ENCODE results near the gene ILDR1.

Gene ILDR1

GRCh38 chr3:122031123-122031468, 9.0 kb upstream of the ILDR1 start:
- H3K36me3 Mint-ChIP-seq (ENCODE audit: low read depth) = peaks cover 10% of the 10 kb centered on the region
- peaks cover 20% of the 10 kb centered on the region for H3K4me1 Mint-ChIP-seq (ENCODE audit: low read depth)
- no peak overlapping the region for H3K27ac Mint-ChIP-seq
- H3K4me3 Mint-ChIP-seq = no peak overlapping the region
- H3K27me3 Mint-ChIP-seq = peaks cover 15% of the 10 kb centered on the region
- H3K9me3 Mint-ChIP-seq = peaks cover 14% of the 10 kb centered on the region

GRCh38 chr3:122030381-122031122, 8.5 kb upstream of the ILDR1 start:
- Mint-ChIP-seq H3K4me1 (ENCODE audit: low read depth) (peaks cover 20% of the 10 kb centered on the region), H3K27ac (peak overlapping the region; percentile 45), H3K36me3 (ENCODE audit: low read depth) (peaks cover 5% of the 10 kb centered on the region), H3K9me3 (peaks cover 8% of the 10 kb centered on the region), H3K27me3 (peaks cover 11% of the 10 kb centered on the region), H3K4me3 (peak overlapping the region; percentile 14)

- peaks cover 12% of the 10 kb centered on the region for H3K4me1 Mint-ChIP-seq (ENCODE audit: low read depth)
- H3K27ac Mint-ChIP-seq = no peak overlapping the region
- no peaks in the 10 kb centered on the region for H3K9me3 Mint-ChIP-seq
- H3K27me3 Mint-ChIP-seq = peaks cover 17% of the 10 kb centered on the region
- H3K36me3 Mint-ChIP-seq (ENCODE audit: low read depth) = no peaks in the 10 kb centered on the region
- H3K4me3 Mint-ChIP-seq = no peak overlapping the region
These were observed 3.2 kb upstream of the ILDR1 start for GRCh38 chr3:122025296-122025695.

- H3K36me3 Mint-ChIP-seq (ENCODE audit: low read depth) = no peaks in the 10 kb centered on the region
- H3K4me3 Mint-ChIP-seq = no peak overlapping the region
- H3K9me3 Mint-ChIP-seq = no peaks in the 10 kb centered on the region
- peaks cover 8% of the 10 kb centered on the region for H3K4me1 Mint-ChIP-seq (ENCODE audit: low read depth)
- peaks cover 20% of the 10 kb centered on the region for H3K27me3 Mint-ChIP-seq
- no peak overlapping the region for H3K27ac Mint-ChIP-seq
These were observed 2.8 kb upstream of the ILDR1 start for GRCh38 chr3:122024800-122025199.

GRCh38 chr3:122023335-122023910, 1.4 kb upstream of the ILDR1 start:
- Mint-ChIP-seq H3K36me3 (ENCODE audit: low read depth) (no peaks in the 10 kb centered on the region), H3K4me3 (no peak overlapping the region), H3K9me3 (no peaks in the 10 kb centered on the region), H3K27me3 (peaks cover 30% of the 10 kb centered on the region), H3K4me1 (ENCODE audit: low read depth) (peaks cover 8% of the 10 kb centered on the region), H3K27ac (no peak overlapping the region)

- Mint-ChIP-seq H3K4me1 (ENCODE audit: low read depth) (peaks cover 8% of the 10 kb centered on the region), H3K36me3 (ENCODE audit: low read depth) (no peaks in the 10 kb centered on the region), H3K27ac (no peak overlapping the region), H3K9me3 (peaks cover under 1% of the 10 kb centered on the region), H3K4me3 (peak overlapping the region; percentile 24), H3K27me3 (peaks cover 31% of the 10 kb centered on the region)
These were observed 1.0 kb downstream of the ILDR1 start for GRCh38 chr3:122021037-122021436.

- H3K27me3 Mint-ChIP-seq = peaks cover 35% of the 10 kb centered on the region
- peaks cover 5% of the 10 kb centered on the region for H3K9me3 Mint-ChIP-seq
- H3K27ac Mint-ChIP-seq = no peak overlapping the region
- no peak overlapping the region for H3K4me3 Mint-ChIP-seq
- peaks cover 17% of the 10 kb centered on the region for H3K4me1 Mint-ChIP-seq (ENCODE audit: low read depth)
- H3K36me3 Mint-ChIP-seq (ENCODE audit: low read depth) = no peaks in the 10 kb centered on the region
These were observed 2.6 kb downstream of the ILDR1 start for GRCh38 chr3:122019493-122019892.

GRCh38 chr3:122014741-122015140, 7.3 kb downstream of the ILDR1 start:
- H3K4me1 Mint-ChIP-seq (ENCODE audit: low read depth) = peaks cover 12% of the 10 kb centered on the region
- H3K27me3 Mint-ChIP-seq = peaks cover 15% of the 10 kb centered on the region
- no peak overlapping the region for H3K4me3 Mint-ChIP-seq
- peaks cover 5% of the 10 kb centered on the region for H3K9me3 Mint-ChIP-seq
- H3K36me3 Mint-ChIP-seq (ENCODE audit: low read depth) = no peaks in the 10 kb centered on the region
- no peak overlapping the region for H3K27ac Mint-ChIP-seq

- Mint-ChIP-seq H3K9me3 (peaks cover 5% of the 10 kb centered on the region), H3K4me1 (ENCODE audit: low read depth) (peaks cover 12% of the 10 kb centered on the region), H3K4me3 (no peak overlapping the region), H3K36me3 (ENCODE audit: low read depth) (no peaks in the 10 kb centered on the region), H3K27me3 (peaks cover 6% of the 10 kb centered on the region), H3K27ac (no peak overlapping the region)
These were observed 8.6 kb downstream of the ILDR1 start for GRCh38 chr3:122013448-122013925.

GRCh38 chr3:122012821-122013220, 9.2 kb downstream of the ILDR1 start:
- Mint-ChIP-seq H3K27ac (no peak overlapping the region), H3K4me3 (no peak overlapping the region), H3K9me3 (peaks cover 5% of the 10 kb centered on the region), H3K27me3 (peaks cover 6% of the 10 kb centered on the region), H3K4me1 (ENCODE audit: low read depth) (peaks cover 12% of the 10 kb centered on the region), H3K36me3 (ENCODE audit: low read depth) (no peaks in the 10 kb centered on the region)

GRCh38 chr3:122011396-122011795, 10.7 kb downstream of the ILDR1 start:
- H3K27ac Mint-ChIP-seq = no peak overlapping the region

GRCh38 chr3:122010506-122010905, 11.5 kb downstream of the ILDR1 start:
- Mint-ChIP-seq H3K4me3 (no peak overlapping the region), H3K9me3 (no peaks in the 10 kb centered on the region), H3K27ac (no peak overlapping the region), H3K36me3 (ENCODE audit: low read depth) (no peaks in the 10 kb centered on the region), H3K27me3 (peaks cover 3% of the 10 kb centered on the region), H3K4me1 (ENCODE audit: low read depth) (peaks cover 12% of the 10 kb centered on the region)

More at GRCh38 chr3:122011396-122011795, 10.7 kb downstream of the ILDR1 start:
- Mint-ChIP-seq H3K27me3 (peaks cover 8% of the 10 kb centered on the region), H3K36me3 (ENCODE audit: low read depth) (no peaks in the 10 kb centered on the region), H3K4me1 (ENCODE audit: low read depth) (peaks cover 12% of the 10 kb centered on the region), H3K4me3 (no peak overlapping the region), H3K9me3 (peaks cover 5% of the 10 kb centered on the region)

GRCh38 chr3:122008166-122008565, 13.9 kb downstream of the ILDR1 start:
- no peaks in the 10 kb centered on the region for H3K36me3 Mint-ChIP-seq (ENCODE audit: low read depth)
- peaks cover 10% of the 10 kb centered on the region for H3K27me3 Mint-ChIP-seq
- H3K27ac Mint-ChIP-seq = no peak overlapping the region
- H3K4me3 Mint-ChIP-seq = no peak overlapping the region
- H3K9me3 Mint-ChIP-seq = no peaks in the 10 kb centered on the region
- peaks cover 23% of the 10 kb centered on the region for H3K4me1 Mint-ChIP-seq (ENCODE audit: low read depth)

- H3K27me3 Mint-ChIP-seq = peaks cover 20% of the 10 kb centered on the region
- no peak overlapping the region for H3K4me3 Mint-ChIP-seq
- no peaks in the 10 kb centered on the region for H3K36me3 Mint-ChIP-seq (ENCODE audit: low read depth)
- no peak overlapping the region for H3K27ac Mint-ChIP-seq
- no peaks in the 10 kb centered on the region for H3K9me3 Mint-ChIP-seq
- H3K4me1 Mint-ChIP-seq (ENCODE audit: low read depth) = peaks cover 30% of the 10 kb centered on the region
These were observed 15.8 kb downstream of the ILDR1 start for GRCh38 chr3:122006267-122006666.

- H3K9me3 Mint-ChIP-seq = no peaks in the 10 kb centered on the region
- no peaks in the 10 kb centered on the region for H3K36me3 Mint-ChIP-seq (ENCODE audit: low read depth)
- no peak overlapping the region for H3K4me3 Mint-ChIP-seq
- peaks cover 23% of the 10 kb centered on the region for H3K27me3 Mint-ChIP-seq
- peaks cover 30% of the 10 kb centered on the region for H3K4me1 Mint-ChIP-seq (ENCODE audit: low read depth)
- no peak overlapping the region for H3K27ac Mint-ChIP-seq
These were observed 17.0 kb downstream of the ILDR1 start for GRCh38 chr3:122004991-122005565.
